ENCODE measurements around the gene FES.

The FES gene

DNA sequence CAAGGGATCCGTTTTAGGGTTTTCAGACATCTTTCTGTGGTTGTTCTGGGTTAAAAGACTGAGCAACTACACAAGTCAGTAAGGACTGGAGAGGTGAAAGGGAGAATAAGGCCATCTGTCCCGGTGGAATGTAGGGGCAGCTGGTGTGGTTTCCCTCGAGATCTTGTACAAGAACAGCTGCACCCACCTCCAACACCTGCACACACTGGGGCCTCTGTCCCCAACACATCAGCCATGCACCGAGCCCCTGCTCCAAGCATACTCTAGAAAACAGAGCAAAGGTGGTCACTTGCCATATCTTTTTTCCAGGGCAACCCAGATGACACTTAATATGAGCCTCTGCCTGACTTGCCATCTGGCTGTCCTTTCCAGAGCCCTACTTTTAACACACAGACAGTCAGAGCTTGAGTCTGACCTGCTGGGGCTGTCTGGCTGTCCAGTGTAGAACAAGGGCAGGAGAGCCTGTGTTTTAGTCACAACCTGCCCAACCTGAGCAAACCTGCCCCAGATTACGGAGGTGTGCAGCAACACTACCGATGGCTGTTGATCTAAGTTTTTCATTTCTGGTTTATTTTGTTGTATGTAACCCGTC, 31.0 kb downstream of the FES start:
- no peak for DNase-seq (ENCODE audit: low spot score)
- no peak for TF ChIP-seq CTCF (IDR thresholded peaks at IDR 0.05; ENCODE audit: extremely low read depth, missing control alignments)

DNA sequence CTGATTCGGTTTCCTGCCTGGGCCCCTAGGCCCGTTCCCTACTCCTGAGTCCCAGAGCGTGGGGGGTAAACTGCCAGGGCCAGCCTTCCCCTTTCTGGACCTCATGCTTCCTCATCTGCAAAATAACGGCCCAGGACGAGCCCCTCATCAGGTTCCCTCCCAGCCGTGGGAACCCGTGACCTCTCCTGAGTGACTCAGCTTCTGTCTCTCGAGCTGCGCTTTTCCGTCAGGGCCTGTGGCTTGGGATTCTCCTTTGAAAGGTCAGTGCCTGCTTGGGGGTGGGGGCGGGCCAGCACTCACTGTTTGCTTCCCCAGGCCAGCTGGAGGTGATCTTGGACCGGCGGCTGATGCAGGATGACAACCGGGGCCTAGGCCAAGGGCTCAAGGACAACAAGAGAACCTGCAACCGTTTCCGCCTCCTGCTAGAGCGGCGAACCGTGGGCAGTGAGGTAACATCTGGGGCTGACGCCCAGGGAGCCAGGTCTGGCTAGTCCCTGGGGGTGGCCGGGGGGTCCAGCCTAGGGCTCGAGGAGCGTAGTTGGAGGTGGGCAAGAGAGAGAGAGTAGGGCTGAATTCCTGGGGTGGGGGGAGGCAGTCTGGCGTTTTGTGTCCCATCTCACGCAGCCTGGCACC, 31.6 kb downstream of the FES start:
- DNase-seq (ENCODE audit: low spot score) = no peak
- no peak for TF ChIP-seq CTCF (IDR thresholded peaks at IDR 0.05; ENCODE audit: extremely low read depth, missing control alignments)

GRCh38 chr15:90916461-90916860, 32.2 kb downstream of the FES start:
- TF ChIP-seq CTCF (IDR thresholded peaks at IDR 0.05; ENCODE audit: extremely low read depth, missing control alignments) = no peak

GRCh38 chr15:90917569-90917968, 33.3 kb downstream of the FES start:
- no peak for DNase-seq (ENCODE audit: low spot score)
- TF ChIP-seq CTCF (IDR thresholded peaks at IDR 0.05; ENCODE audit: extremely low read depth, missing control alignments) = no peak

More at GRCh38 chr15:90916461-90916860, 32.2 kb downstream of the FES start:
- no peak for DNase-seq (ENCODE audit: low spot score)

DNA sequence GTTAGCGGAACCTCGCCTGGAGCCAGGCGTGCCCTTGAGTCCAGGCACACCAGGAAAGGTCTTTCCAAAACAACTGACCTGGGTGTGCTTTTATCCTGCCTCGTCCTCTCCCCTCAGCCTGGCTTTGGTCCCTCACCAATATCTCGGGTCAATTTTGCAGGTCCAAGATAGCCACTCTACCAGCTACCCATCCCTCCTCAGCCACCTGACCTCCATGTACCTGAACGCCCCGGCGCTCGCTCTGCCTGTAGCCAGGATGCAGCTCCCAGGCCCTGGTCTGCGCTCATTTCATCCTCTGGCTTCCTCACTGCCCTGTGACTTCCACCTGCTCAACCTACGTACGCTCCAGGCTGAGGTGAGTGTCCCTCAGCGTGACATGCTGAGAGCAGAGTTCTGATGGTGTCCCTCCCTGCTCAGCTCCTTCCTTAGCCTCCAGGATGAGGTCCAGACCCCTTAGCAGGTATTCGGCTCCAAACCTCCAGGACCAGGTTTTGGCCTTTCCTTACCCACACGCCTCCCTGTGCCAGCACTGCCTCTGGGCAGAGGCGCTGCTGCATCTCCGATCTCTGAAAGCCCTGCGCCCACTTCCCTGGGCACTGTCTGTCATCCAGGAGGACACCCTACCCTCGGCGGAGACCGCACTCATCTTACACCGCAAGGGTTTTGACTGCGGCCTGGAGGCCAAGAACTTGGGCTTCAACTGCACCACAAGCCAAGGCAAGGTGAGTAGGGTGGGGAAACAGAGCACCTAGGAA, 33.9 kb downstream of the FES start:
- no peak for DNase-seq (ENCODE audit: low spot score)
- no peak for TF ChIP-seq CTCF (IDR thresholded peaks at IDR 0.05; ENCODE audit: extremely low read depth, missing control alignments)

DNA sequence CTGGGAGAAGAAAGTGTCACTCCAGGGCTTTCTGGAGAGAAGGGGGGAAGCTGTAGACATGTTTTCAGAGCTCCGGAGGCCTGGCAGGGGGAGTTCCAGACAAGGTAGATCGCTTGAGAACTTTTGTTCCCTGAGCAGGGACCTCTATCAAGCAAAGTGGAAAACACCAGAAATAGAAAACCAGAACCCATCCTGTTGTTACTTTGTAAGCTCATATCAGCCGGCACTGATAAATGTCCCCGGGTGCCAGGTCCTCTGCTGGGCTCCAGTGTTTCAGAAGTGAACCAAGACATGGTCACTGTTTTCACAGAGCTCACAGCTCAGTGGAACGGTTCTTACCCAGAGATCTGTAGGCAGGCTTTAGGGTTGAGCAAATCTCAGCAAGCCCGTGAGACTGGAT, 34.5 kb downstream of the FES start:
- no peak for DNase-seq (ENCODE audit: low spot score)
- TF ChIP-seq CTCF (IDR thresholded peaks at IDR 0.05; ENCODE audit: extremely low read depth, missing control alignments) = no peak

GRCh38 chr15:90921887-90922286, 37.6 kb downstream of the FES start:
- no peak for DNase-seq (ENCODE audit: low spot score)

GRCh38 chr15:90922712-90923322, 38.5 kb downstream of the FES start:
- peak; percentile 76 for DNase-seq (ENCODE audit: low spot score)

More at GRCh38 chr15:90921887-90922286, 37.6 kb downstream of the FES start:
- TF ChIP-seq CTCF (IDR thresholded peaks at IDR 0.05; ENCODE audit: extremely low read depth, missing control alignments) = no peak
